ENCODE results near the gene NMRK2. TPM values are rescaled to one million over a fixed set of nuclear protein-coding genes. Genes with fewer than 3 reads are reported as not detected.

The NMRK2 gene
- total and polyA plus RNA-seq, 4 donors, result 0.07 TPM; not detected in 3

- TF ChIP-seq ZBTB33 (IDR thresholded peaks at IDR 0.05) (no peak), ATF3 (IDR thresholded peaks at IDR 0.05) (no peak), NR2F2 (IDR thresholded peaks at IDR 0.05) (no peak), CTCF (IDR thresholded peaks at IDR 0.05; ENCODE audit: low read depth, low read length, missing input control) (no peak), TAF1 (conservative IDR thresholded peaks at IDR 0.05) (no peak), JUND (IDR thresholded peaks at IDR 0.05) (no peak), SP1 (IDR thresholded peaks at IDR 0.05) (no peak), HNF4G (IDR thresholded peaks at IDR 0.05) (no peak), FOXA1 (IDR thresholded peaks at IDR 0.05) (no peak), RXRA (IDR thresholded peaks at IDR 0.05) (no peak), RAD21 (IDR thresholded peaks at IDR 0.05) (no peak), FOXA2 (IDR thresholded peaks at IDR 0.05) (no peak), MAX (IDR thresholded peaks at IDR 0.05) (no peak), HNF4A (conservative IDR thresholded peaks at IDR 0.05) (no peak), YY1 (IDR thresholded peaks at IDR 0.05) (no peak), GABPA (IDR thresholded peaks at IDR 0.05 in 1 of 2, conservative IDR thresholded peaks at IDR 0.05 in 1 of 2) (no peak), REST (IDR thresholded peaks at IDR 0.05) (no peak)
- H3K36me3 ChIP-seq (ENCODE audit: control insufficient read depth in 4 of 4, insufficient read depth in 3 of 4, low read depth in 1 of 4, low read length in 3 of 4), result peaks cover 0 to 17% (median 10%) of the 10 kb centered on the region in 4 donors
- DNase-seq (ENCODE audit: low spot score), result no peak
- peak overlapping the region; percentile 84 to 90 for H3K27ac ChIP-seq (ENCODE audit: low read depth in 1 of 2, low read length in 2 of 2)
- WGBS, result 1% methylated on average over 22 of the region's 22 CpGs
- no peaks in the 10 kb centered on the region for H3K9me3 ChIP-seq (ENCODE audit: control insufficient read depth in 4 of 4, low read length in 3 of 4)
- peak overlapping the region; percentile 72 to 89 (median 77) for H3K4me3 ChIP-seq (ENCODE audit: low read depth in 1 of 3, low read length in 3 of 3)
- peaks cover 4 to 25% (median 13%) of the 10 kb centered on the region in 4 donors for H3K4me1 ChIP-seq (ENCODE audit: control insufficient read depth in 4 of 4, insufficient read depth in 4 of 4, low read length in 3 of 4)
- peak overlapping the region; percentile 30 to 68 for H3K9ac ChIP-seq (ENCODE audit: low read depth in 1 of 2, low read length in 2 of 2)
- no peaks in the 10 kb centered on the region for H3K27me3 ChIP-seq (ENCODE audit: control insufficient read depth in 4 of 4, insufficient read depth in 4 of 4, low read length in 3 of 4)
These were observed 37.5 kb downstream of the NMRK2 start for GRCh38 chr19:3970313-3970807.

All from liver (tissue), 9 donors.